Type B pancreatic cell (in vitro differentiated cells): Measurements from ENCODE around the gene FARP1. TPM values are rescaled to one million over a fixed set of nuclear protein-coding genes. Genes with fewer than 3 reads are reported as not detected.

ENCODE experiments used
- DNase-seq: peaks from one replicate; pipeline ENCODE4 v3.0.0; 2021; ENCODE audit warnings: mixed read lengths; ENCODE audit not compliant: unreplicated experiment; ENCODE audit errors: extremely low spot score
- H3K27ac Mint-ChIP-seq: 2 replicates; pipeline ENCODE4 v1.8.0; 2021; ENCODE audit warnings: mild to moderate bottlenecking, mixed read lengths
- H3K27me3 Mint-ChIP-seq: 2 replicates; pipeline ENCODE4 v1.8.0; 2021; ENCODE audit warnings: mixed read lengths
- H3K36me3 Mint-ChIP-seq: 2 replicates; pipeline ENCODE4 v1.8.0; 2021; ENCODE audit warnings: mixed read lengths
- H3K4me1 Mint-ChIP-seq: one replicate; pipeline ENCODE4 v1.8.0; 2021; ENCODE audit warnings: mixed read lengths; ENCODE audit not compliant: unreplicated experiment
- H3K4me3 Mint-ChIP-seq: 2 replicates; pipeline ENCODE4 v1.8.0; 2021; ENCODE audit warnings: mild to moderate bottlenecking, mixed read lengths
- H3K9me3 Mint-ChIP-seq: 2 replicates; pipeline ENCODE4 v1.8.0; 2021; ENCODE audit warnings: mixed read lengths
- total RNA-seq: library from RNA; stranded (reverse); gene quantifications from 2 replicates; pipeline ENCODE4 v1.2.1, GENCODE V29; 2021; ENCODE audit warnings: low replicate concordance
- TF ChIP-seq, protein P1 (sequence below): fragments of 200-600 bp; sonication (generic); conservative IDR thresholded peaks from 2 replicates; pipeline ENCODE4 v1.5.0; 2021; ENCODE audit warnings: antibody characterized with exemption, mild to moderate bottlenecking

Gene FARP1
- total RNA-seq, 1 donor from 2014 or later, result 195 TPM

DNA sequence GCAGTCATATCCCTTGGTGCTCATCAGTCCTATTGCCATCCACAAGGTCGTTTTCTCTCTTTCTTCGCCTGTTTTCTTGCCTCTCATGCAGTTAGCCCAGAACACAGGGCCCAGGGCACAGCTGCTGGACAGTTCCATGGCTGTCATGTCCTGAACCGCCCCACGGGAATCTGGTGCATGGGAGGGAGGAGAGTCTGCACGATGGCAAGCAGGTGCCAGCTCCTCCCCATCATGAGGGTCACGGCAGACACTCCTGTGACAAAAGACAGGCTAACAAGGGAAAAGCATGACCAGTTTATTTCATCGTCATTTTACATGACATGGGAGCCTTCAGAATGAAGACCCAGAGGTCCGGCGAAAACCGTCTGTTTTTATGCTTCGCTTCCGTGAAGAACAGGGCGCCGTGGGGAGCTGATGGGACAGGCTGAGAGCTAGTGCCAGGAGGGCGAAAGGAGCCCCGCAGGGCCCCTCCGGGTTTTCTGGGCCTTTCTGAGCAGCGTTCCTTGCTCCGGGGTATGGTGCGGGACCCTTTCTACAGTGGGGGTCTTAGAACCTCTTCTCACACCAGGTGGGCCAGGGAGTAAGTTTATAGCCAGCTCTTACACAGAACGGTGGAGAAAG lies 298.3 kb downstream of the FARP1 start:
- TF ChIP-seq, protein P1, sequence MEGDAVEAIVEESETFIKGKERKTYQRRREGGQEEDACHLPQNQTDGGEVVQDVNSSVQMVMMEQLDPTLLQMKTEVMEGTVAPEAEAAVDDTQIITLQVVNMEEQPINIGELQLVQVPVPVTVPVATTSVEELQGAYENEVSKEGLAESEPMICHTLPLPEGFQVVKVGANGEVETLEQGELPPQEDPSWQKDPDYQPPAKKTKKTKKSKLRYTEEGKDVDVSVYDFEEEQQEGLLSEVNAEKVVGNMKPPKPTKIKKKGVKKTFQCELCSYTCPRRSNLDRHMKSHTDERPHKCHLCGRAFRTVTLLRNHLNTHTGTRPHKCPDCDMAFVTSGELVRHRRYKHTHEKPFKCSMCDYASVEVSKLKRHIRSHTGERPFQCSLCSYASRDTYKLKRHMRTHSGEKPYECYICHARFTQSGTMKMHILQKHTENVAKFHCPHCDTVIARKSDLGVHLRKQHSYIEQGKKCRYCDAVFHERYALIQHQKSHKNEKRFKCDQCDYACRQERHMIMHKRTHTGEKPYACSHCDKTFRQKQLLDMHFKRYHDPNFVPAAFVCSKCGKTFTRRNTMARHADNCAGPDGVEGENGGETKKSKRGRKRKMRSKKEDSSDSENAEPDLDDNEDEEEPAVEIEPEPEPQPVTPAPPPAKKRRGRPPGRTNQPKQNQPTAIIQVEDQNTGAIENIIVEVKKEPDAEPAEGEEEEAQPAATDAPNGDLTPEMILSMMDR, result no peak
- H3K4me1 Mint-ChIP-seq, result peaks cover 13% of the 10 kb centered on the region
- H3K36me3 Mint-ChIP-seq, result peaks cover 15% of the 10 kb centered on the region
- H3K27me3 Mint-ChIP-seq, result no peaks in the 10 kb centered on the region
- peak overlapping the region; percentile 58 for H3K27ac Mint-ChIP-seq
- DNase-seq, result no peak
- H3K4me3 Mint-ChIP-seq, result no peak overlapping the region
- H3K9me3 Mint-ChIP-seq, result no peaks in the 10 kb centered on the region

DNA sequence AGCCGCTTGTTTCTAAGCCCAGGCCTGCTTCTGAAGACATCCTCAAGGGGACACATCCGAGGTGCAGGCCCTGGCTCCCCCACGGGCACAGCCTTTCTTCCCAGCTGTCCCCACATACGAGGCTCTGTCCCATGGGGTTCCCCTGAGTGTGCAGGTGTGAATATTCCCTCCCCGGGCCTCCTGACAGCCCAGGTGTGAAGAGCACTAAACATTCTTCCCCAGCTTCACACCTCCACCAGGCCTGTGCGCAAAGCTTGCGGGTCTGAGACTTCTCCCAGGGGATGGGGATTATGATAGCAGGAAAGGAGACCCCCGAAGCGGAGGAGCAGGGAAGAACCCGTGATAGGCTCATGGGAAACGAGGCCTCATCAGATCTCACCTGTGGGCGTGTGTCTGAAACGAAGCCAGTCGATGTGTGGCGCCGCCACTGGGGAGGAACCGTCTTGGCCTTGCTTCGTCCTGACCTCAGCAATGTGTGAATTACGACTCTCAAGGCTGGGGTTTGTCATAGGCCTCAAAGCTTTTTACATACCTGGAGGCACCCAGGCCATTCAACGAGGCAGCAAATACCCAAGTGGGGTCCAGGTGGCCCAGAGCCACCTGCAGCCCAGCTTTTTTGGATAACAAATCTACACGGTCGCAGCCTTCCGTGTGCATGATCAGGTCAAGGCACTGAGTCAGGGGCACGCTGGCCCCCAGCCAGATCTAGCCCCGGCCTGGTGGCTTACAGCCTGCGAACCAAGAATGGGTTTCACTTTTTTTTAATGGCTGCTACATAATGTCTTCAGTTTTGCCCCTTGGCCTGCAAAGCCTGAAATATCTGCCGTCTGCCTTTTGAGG lies 299.7 kb downstream of the FARP1 start:
- H3K27me3 Mint-ChIP-seq, result no peaks in the 10 kb centered on the region
- no peaks in the 10 kb centered on the region for H3K9me3 Mint-ChIP-seq
- H3K27ac Mint-ChIP-seq, result peak overlapping the region; percentile 58
- TF ChIP-seq, protein P1, result no peak
- no peak overlapping the region for H3K4me3 Mint-ChIP-seq
- peaks cover 10% of the 10 kb centered on the region for H3K36me3 Mint-ChIP-seq
- H3K4me1 Mint-ChIP-seq, result peaks cover 10% of the 10 kb centered on the region
- no peak for DNase-seq

DNA sequence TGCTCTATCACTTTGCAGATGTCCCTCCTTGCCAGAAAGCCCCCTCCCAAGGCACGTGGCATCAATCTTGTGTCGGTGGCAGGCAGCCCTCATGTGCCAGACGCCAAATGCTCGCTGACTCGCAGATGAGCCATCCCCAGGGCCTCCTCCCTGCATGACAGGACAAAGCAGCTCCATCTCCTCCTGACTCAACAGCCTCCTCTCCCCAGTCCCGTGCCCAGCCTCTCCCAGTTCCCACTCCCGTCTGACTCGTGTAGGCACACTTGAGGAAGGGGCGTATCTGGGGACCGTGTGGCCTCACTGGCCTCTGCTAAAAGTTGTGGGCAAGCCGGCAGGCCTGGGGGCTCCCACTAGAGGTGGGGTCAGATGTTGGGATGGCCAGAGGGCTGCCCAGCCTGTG lies 300.4 kb downstream of the FARP1 start:
- TF ChIP-seq, protein P1, result no peak
- DNase-seq, result no peak
- Mint-ChIP-seq H3K4me3 (no peak overlapping the region), H3K27me3 (no peaks in the 10 kb centered on the region), H3K36me3 (peaks cover 14% of the 10 kb centered on the region), H3K4me1 (peaks cover 12% of the 10 kb centered on the region), H3K9me3 (no peaks in the 10 kb centered on the region), H3K27ac (peak overlapping the region; percentile 74)

DNA sequence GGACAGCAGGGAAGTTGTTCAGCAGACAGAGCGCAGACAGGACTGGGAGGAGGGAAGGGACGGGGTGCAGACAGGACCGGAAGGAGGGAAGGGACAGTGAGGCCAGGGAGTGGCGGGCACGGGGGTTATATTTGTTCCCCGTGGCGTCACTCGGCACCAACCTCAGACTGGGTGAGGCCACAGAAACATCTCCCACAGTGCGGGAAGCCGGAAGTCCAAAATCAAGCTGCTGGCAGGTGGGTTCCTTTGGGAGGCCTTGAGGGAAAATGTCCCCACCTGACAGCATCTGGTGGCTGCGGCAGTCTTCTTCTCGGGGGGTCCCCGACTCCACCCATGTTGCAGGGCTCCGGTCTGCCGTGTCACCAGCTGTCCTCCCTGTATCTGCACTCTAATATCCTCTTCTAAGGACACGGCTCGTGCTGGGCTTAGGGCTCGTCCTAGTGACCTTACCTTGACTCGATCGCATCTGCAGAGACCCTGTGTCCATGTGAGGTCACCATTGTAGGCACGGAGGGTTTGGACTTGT lies 301.0 kb downstream of the FARP1 start:
- no peak overlapping the region for H3K4me3 Mint-ChIP-seq

DNA sequence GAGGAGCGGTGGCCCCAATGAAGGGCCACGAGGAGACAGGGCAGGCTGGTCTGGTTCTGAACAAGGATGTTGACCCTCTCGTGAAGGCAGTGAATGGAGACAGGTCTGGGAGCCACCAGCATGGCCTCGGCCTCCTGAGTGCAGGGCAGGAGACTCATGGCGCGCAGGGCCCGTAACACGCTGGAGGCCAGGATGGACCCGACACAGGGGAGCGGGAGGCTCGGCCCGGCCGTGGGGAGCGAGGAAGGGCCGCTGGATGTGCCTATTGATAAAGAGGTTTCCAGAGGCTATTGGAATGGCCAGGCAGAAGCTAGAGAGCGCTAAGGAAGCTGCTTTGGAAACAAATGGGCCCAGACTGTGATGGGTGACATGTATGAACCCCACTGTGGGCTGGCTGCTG lies 301.5 kb downstream of the FARP1 start:
- DNase-seq, result no peak
- H3K4me1 Mint-ChIP-seq, result peaks cover 18% of the 10 kb centered on the region
- H3K9me3 Mint-ChIP-seq, result no peaks in the 10 kb centered on the region
- H3K27me3 Mint-ChIP-seq, result no peaks in the 10 kb centered on the region
- TF ChIP-seq, protein P1, result no peak
- peaks cover 23% of the 10 kb centered on the region for H3K36me3 Mint-ChIP-seq
- no peak overlapping the region for H3K4me3 Mint-ChIP-seq
- H3K27ac Mint-ChIP-seq, result peak overlapping the region; percentile 50

More for the DNA sequence above, 301.0 kb downstream of the FARP1 start:
- no peaks in the 10 kb centered on the region for H3K9me3 Mint-ChIP-seq
- H3K27me3 Mint-ChIP-seq, result no peaks in the 10 kb centered on the region
- peaks cover 14% of the 10 kb centered on the region for H3K4me1 Mint-ChIP-seq
- H3K27ac Mint-ChIP-seq, result peak overlapping the region; percentile 74
- DNase-seq, result no peak
- H3K36me3 Mint-ChIP-seq, result peaks cover 18% of the 10 kb centered on the region
- TF ChIP-seq, protein P1, result no peak
